Thymus (tissue), 11 donors: ENCODE data around the gene MFN2. TPM values are rescaled to one million over a fixed set of nuclear protein-coding genes. Genes with fewer than 3 reads are reported as not detected.

Experiments
- DNase-seq, 9 donors: peaks; one replicate each; pipeline ENCODE4 v3.0.0-alpha.2; 2013; ENCODE audit warnings: low spot score in 9 of 9, low read depth in 6 of 9, missing footprints in 1 of 9
- H3K27ac ChIP-seq, 2 donors: one replicate each; pipeline ENCODE4 v1.5.1; 2013; ENCODE audit warnings: control low read depth in 1 of 2, low read depth in 1 of 2, low read length in 1 of 2, mild to moderate bottlenecking in 1 of 2, moderate library complexity in 1 of 2
- H3K27me3 ChIP-seq, 2 donors: one replicate each; pipeline ENCODE4 v1.5.1; 2013; ENCODE audit warnings: low read length in 1 of 2; ENCODE audit not compliant: control insufficient read depth in 2 of 2, insufficient read depth in 1 of 2
- H3K36me3 ChIP-seq, 2 donors: one replicate each; pipeline ENCODE4 v1.5.1; 2013; ENCODE audit warnings: low read length in 1 of 2, mild to moderate bottlenecking in 1 of 2, moderate library complexity in 1 of 2; ENCODE audit not compliant: control insufficient read depth in 2 of 2, insufficient read depth in 2 of 2
- H3K4me1 ChIP-seq, 2 donors: one replicate each; pipeline ENCODE4 v1.5.1; 2013; ENCODE audit warnings: low read length in 2 of 2; ENCODE audit not compliant: control insufficient read depth in 2 of 2, insufficient read depth in 2 of 2
- H3K4me3 ChIP-seq, 2 donors: one replicate each; pipeline ENCODE4 v1.5.1; 2013; ENCODE audit warnings: low read length in 2 of 2, control low read depth in 1 of 2, mild to moderate bottlenecking in 1 of 2
- H3K9me3 ChIP-seq, 2 donors: one replicate each; pipeline ENCODE4 v1.5.1; 2013; ENCODE audit warnings: low read length in 1 of 2, mild to moderate bottlenecking in 1 of 2; ENCODE audit not compliant: control insufficient read depth in 2 of 2, insufficient read depth in 1 of 2
- WGBS: extraction: QIAGEN DNeasy Blood & Tissue Kit; methylation state at CpG from one replicate; pipeline ENCODE4 v1.1.7; 2013; 5-methylcytosine and 5-hydroxymethylcytosine counted together
- polyA plus RNA-seq: library from polyadenylated mRNA; stranded (reverse); fragments of 200-250 nt; gene quantifications from one replicate; pipeline ENCODE4 v1.2.3, GENCODE V29; 2013
- total RNA-seq: library from RNA; stranded (reverse); fragments of 120-200 nt; gene quantifications from one replicate; pipeline ENCODE4 v1.2.4, GENCODE V29; 2013
- donor health status: healthy.

The MFN2 gene
- total and polyA plus RNA-seq, 2 donors, result 25.9 to 27.8 TPM

GRCh38 chr1:11970441-11971185 is 9.6 kb upstream of the MFN2 start:
- H3K27ac ChIP-seq, result no peak overlapping the region
- no peaks in the 10 kb centered on the region for H3K9me3 ChIP-seq
- H3K4me1 ChIP-seq, result peaks cover 0 to 6% of the 10 kb centered on the region in 2 donors
- no peaks in the 10 kb centered on the region for H3K27me3 ChIP-seq
- DNase-seq, result no peak
- 97% methylated on average over 17 of the region's 17 CpGs for WGBS
- no peak overlapping the region for H3K4me3 ChIP-seq
- no peaks in the 10 kb centered on the region for H3K36me3 ChIP-seq

- Histone ChIP-seq H3K4me3 (no peak overlapping the region), H3K9me3 (peaks cover 0 to 1% of the 10 kb centered on the region in 2 donors), H3K27me3 (no peaks in the 10 kb centered on the region), H3K27ac (no peak overlapping the region), H3K4me1 (peaks cover 6 to 22% of the 10 kb centered on the region in 2 donors), H3K36me3 (peaks cover 6 to 7% of the 10 kb centered on the region in 2 donors)
- 91% methylated on average over 3 of the region's 3 CpGs for WGBS
- DNase-seq, result no peak
Measured at GRCh38 chr1:11977625-11978024, 2.6 kb upstream of the MFN2 start.

- no peak for DNase-seq
- H3K27me3 ChIP-seq, result no peaks in the 10 kb centered on the region
- no peak overlapping the region for H3K27ac ChIP-seq
- peaks cover 0 to 1% of the 10 kb centered on the region in 2 donors for H3K9me3 ChIP-seq
- H3K36me3 ChIP-seq, result peaks cover 9 to 11% of the 10 kb centered on the region in 2 donors
- no peak overlapping the region for H3K4me3 ChIP-seq
- WGBS, result 93% methylated on average over 8 of the region's 8 CpGs
- peaks cover 6 to 16% of the 10 kb centered on the region in 2 donors for H3K4me1 ChIP-seq
Measured at GRCh38 chr1:11978301-11978700, 1.9 kb upstream of the MFN2 start.

- Histone ChIP-seq H3K27me3 (no peaks in the 10 kb centered on the region), H3K4me3 (peak overlapping the region; percentile 85 to 95), H3K9me3 (peaks cover 0 to 1% of the 10 kb centered on the region in 2 donors), H3K4me1 (peaks cover 6 to 16% of the 10 kb centered on the region in 2 donors), H3K36me3 (peaks cover 14 to 19% of the 10 kb centered on the region in 2 donors), H3K27ac (peak overlapping the region in 1 of 2 donors; percentile 25)
- no peak for DNase-seq
- WGBS, result 77% methylated on average over 29 of the region's 29 CpGs
Measured at GRCh38 chr1:11979028-11979850, 1.0 kb upstream of the MFN2 start.

- H3K9me3 ChIP-seq, result peaks cover 0 to 1% of the 10 kb centered on the region in 2 donors
- H3K4me3 ChIP-seq, result peak overlapping the region; percentile 85 to 95
- peak overlapping the region; percentile 88 to 95 for H3K27ac ChIP-seq
- DNase-seq, result no peak
- H3K27me3 ChIP-seq, result no peaks in the 10 kb centered on the region
- WGBS, result 1% methylated on average over 12 of the region's 12 CpGs
- peaks cover 20 to 22% of the 10 kb centered on the region in 2 donors for H3K36me3 ChIP-seq
- peaks cover 6 to 16% of the 10 kb centered on the region in 2 donors for H3K4me1 ChIP-seq
Measured at GRCh38 chr1:11980676-11980972, 380 bp downstream of the MFN2 start.

GRCh38 chr1:11981378-11982009 is 1.2 kb downstream of the MFN2 start:
- Histone ChIP-seq H3K4me1 (peaks cover 6 to 16% of the 10 kb centered on the region in 2 donors), H3K27me3 (no peaks in the 10 kb centered on the region), H3K27ac (no peak overlapping the region), H3K9me3 (peaks cover 0 to 1% of the 10 kb centered on the region in 2 donors), H3K4me3 (peak overlapping the region in 1 of 2 donors; percentile 85), H3K36me3 (peaks cover 22 to 27% of the 10 kb centered on the region in 2 donors)
- WGBS, result 95% methylated on average over 13 of the region's 13 CpGs
- DNase-seq, result no peak

GRCh38 chr1:11982010-11982392 is 1.8 kb downstream of the MFN2 start:
- H3K4me1 ChIP-seq, result peaks cover 6 to 16% of the 10 kb centered on the region in 2 donors
- H3K27ac ChIP-seq, result no peak overlapping the region
- no peak overlapping the region for H3K4me3 ChIP-seq
- H3K9me3 ChIP-seq, result peaks cover 0 to 1% of the 10 kb centered on the region in 2 donors
- H3K36me3 ChIP-seq, result peaks cover 22 to 27% of the 10 kb centered on the region in 2 donors
- 97% methylated on average over 3 of the region's 3 CpGs for WGBS
- no peaks in the 10 kb centered on the region for H3K27me3 ChIP-seq
- no peak for DNase-seq

- Histone ChIP-seq H3K9me3 (peaks cover 0 to 1% of the 10 kb centered on the region in 2 donors), H3K36me3 (peaks cover 23 to 31% of the 10 kb centered on the region in 2 donors), H3K4me1 (peaks cover 6 to 16% of the 10 kb centered on the region in 2 donors), H3K27ac (no peak overlapping the region), H3K27me3 (no peaks in the 10 kb centered on the region), H3K4me3 (no peak overlapping the region)
- WGBS, result 97% methylated on average over 5 of the region's 5 CpGs
- DNase-seq, result no peak
Measured at GRCh38 chr1:11984121-11984520, 3.9 kb downstream of the MFN2 start.

- no peak for DNase-seq
- Histone ChIP-seq H3K27me3 (no peaks in the 10 kb centered on the region), H3K4me1 (peaks cover 6 to 12% of the 10 kb centered on the region in 2 donors), H3K4me3 (no peak overlapping the region), H3K27ac (no peak overlapping the region), H3K36me3 (peaks cover 26 to 35% of the 10 kb centered on the region in 2 donors), H3K9me3 (peaks cover 0 to 1% of the 10 kb centered on the region in 2 donors)
- WGBS, result 98% methylated on average over 6 of the region's 6 CpGs
Measured at GRCh38 chr1:11984576-11984975, 4.3 kb downstream of the MFN2 start.
